Inflammatory macrophage (primary cell): ENCODE measurements around the gene MBD6.
"Not testable (repeated sequence)": the region's sequence is repeated elsewhere in the genome, so short reads cannot be mapped to it uniquely, and the experiment has no call there.

Source experiments
- DNase-seq, 2 donors: peaks; one replicate each; pipeline ENCODE4 v3.0.0-alpha.2; 2020 to 2022

Gene MBD6

GRCh38 chr12:57488402-57489156 lies 34.0 kb upstream of the MBD6 start:
- DNase-seq = no peak

GRCh38 chr12:57489157-57489641 lies 33.4 kb upstream of the MBD6 start:
- DNase-seq = no peak

DNA sequence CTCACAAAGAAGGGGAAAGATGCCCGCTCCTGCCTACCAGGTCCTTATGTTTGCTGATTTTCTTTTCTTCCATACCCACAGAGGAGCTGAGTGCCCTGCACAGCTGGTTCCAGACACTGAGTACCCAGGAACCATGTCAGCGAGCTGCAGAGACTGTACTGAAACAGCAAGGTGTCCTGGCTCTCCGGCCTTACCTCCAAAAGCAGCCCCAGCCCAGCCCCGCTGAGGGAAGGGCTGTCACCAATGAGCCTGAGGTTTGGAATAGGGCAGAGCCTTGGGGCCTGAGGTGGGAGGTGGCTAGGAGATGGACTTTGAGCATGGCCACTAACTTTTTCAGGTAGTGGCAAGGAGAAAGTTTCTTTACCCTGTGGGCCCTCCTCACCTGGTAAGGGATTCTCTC lies 32.5 kb upstream of the MBD6 start:
- no peak for DNase-seq

DNA sequence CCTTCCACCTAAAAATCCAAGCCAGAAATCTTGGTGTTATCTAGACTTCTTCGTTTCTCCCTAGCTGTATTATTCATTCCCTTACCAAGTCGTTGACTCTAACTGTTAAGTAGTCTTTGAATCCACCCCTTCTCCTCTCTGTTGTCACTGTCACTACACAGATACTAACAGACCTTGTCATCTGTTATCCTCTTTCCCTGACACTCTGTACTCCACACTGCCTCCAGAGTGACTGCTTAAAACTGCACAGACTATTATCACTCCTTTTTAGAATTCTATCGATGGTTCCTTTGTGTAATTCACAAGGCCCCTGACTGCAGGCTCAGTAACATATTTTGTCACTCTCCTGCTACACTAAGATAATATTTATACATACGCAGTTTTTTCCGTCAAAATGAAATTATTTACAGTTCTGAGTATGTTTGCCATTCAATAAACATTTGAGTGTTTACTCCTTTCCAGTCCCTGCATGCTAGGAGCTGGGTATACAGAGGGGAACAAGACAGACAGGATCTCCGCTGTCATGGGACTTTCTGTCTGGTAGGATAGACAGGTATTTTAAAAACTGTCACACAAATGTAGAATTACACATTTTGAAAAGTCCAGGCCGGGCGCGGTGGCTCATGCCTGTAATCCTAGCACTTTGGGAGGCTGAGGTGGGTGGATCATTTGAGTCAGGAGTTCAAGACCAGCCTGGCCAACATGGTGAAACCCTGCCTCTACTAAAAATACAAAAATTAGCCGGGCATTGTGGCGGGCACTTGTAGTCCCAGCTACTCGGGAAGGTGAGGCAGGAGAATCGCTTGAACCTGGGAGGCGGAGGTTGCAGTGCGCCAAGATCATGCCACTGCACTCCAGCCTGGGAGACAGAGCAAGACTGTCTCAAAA lies 31.0 kb upstream of the MBD6 start:
- no peak for DNase-seq

GRCh38 chr12:57495051-57495701 lies 27.4 kb upstream of the MBD6 start:
- DNase-seq = not testable (repeated sequence)

DNA sequence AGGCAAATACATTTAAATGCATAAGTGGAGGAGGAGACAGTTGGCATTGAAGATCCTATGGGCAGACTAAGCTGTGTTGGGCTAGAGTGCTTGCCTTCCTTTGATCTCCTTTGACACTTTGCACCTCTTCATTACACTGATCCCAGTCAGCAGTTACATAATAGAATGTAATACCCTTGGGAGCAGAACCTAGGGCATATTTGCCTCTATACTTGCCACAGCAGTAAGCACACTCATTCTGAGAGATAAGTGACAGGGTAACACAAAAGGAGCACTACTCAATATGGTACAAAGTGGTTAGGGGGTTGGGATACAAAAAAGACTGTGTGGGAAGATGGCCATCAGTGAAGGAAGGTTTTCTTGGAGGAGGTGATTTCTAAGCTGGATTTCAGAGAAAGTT lies 25.8 kb upstream of the MBD6 start:
- no peak for DNase-seq

- DNase-seq = no peak
Measured at GRCh38 chr12:57497223-57498131, 25.1 kb upstream of the MBD6 start.

- DNase-seq = no peak
Measured at GRCh38 chr12:57498132-57498502, 24.5 kb upstream of the MBD6 start.

DNA sequence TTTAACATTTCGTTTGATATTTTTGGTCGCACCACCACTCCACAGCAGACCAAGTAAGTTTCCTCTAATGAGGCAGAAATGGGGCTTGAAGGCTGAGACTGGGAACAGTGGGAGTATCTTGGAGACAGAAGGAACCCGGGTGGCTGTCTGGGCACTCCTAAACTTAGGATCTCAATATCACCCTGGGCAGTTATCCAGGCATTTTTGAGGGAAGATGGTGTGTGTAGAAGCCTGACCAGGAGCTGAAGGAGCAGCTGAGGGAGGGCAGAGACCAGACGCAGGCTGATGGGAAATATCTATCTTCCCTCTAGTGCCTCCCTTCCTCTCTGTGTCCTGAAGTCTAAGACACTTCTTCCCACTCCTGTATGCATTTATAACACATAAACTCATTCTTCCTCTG lies 24.1 kb upstream of the MBD6 start:
- no peak for DNase-seq

DNA sequence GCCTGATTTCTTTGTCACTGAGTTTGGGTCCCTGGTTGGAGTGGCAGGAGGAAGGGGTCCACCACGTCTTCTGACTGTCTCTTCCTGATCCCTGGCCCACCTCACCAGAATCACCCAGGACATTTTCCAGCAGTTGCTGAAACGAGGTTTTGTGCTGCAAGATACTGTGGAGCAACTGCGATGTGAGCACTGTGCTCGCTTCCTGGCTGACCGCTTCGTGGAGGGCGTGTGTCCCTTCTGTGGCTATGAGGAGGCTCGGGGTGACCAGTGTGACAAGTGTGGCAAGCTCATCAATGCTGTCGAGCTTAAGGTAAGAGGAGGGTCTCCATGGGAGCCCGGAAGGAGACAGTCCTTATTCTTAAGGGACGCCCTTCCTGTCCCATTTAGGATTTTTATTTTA lies 22.4 kb upstream of the MBD6 start:
- no peak for DNase-seq

GRCh38 chr12:57502311-57502969 lies 20.2 kb upstream of the MBD6 start:
- DNase-seq = not testable (repeated sequence)

GRCh38 chr12:57506541-57506940 lies 16.1 kb upstream of the MBD6 start:
- not testable (repeated sequence) for DNase-seq

- not testable (repeated sequence) for DNase-seq
Measured at GRCh38 chr12:57507796-57508195, 14.8 kb upstream of the MBD6 start.

- DNase-seq = no peak
Measured at GRCh38 chr12:57511161-57511560, 11.5 kb upstream of the MBD6 start.

- DNase-seq = no peak
Measured at GRCh38 chr12:57511588-57512325, 10.9 kb upstream of the MBD6 start.

DNA sequence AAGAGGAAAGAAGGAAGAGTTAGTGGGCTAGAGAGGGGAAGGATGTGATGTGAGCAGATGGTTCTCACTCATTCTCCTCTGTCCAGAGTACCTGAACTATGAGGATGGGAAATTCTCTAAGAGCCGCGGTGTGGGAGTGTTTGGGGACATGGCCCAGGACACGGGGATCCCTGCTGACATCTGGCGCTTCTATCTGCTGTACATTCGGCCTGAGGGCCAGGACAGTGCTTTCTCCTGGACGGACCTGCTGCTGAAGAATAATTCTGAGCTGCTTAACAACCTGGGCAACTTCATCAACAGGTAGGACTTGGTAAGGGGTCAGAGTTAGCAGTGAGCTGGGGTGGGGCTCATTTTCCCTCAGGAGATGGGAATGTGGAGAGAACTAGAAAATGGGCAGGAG lies 10.0 kb upstream of the MBD6 start:
- DNase-seq = no peak

DNA sequence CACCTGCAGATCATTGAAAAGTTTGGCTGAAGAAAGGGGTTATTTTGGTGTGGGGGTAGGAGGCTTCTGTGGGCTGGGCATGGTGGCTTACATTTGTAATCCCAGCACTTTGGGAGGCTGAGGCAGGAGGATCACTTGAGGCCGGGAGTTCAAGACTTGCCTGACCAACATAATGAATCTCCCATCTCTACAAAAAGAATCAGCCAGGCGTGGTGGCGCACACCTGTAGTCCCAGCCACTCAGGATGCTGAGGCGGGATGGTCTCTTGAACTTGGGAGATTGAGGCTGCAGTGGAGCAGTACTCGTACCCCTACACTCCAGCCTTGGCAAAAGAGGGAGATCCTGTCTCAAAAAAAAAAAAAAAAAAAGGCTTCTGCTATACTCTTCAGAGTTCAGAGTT lies 9.4 kb upstream of the MBD6 start:
- no peak for DNase-seq

DNA sequence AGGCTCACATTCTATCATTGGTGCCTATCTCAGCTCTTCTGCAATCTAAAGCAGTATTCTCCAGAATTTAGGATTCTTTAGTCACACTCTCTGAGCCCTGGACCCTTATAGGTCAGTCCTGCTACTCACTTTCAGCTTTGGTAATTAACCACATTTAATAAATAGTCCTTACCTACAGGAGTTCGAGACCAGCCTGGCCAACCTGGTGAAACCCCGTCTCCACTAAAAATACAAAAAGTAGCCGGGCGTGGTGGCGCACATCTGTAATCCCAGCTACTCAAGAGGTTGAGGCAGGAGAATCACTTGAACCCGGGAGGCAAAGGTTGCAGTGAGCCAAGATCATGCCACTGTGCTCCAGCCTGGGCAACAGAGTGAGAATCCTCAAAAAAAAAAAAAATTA lies 8.9 kb upstream of the MBD6 start:
- not testable (repeated sequence) for DNase-seq

DNA sequence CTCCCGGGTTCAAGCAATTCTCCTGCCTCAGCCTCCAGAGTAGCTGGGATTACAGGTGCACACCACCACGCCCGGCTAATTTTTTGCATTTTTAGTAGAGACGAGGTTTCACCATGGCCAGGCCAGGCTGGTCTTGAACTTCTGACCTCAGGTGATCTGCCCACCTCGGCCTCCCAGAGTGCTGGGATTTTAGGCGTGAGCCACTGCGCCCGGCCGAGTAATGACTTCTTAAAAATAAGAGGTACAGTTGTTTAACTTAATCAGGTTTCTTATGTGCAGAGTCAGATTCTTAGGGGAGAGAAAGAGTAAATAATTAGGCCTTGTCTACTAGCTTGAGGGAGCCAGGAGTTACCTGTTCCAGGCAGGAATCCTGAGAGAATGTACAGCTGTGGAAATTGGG lies 8.4 kb upstream of the MBD6 start:
- not testable (repeated sequence) for DNase-seq

DNA sequence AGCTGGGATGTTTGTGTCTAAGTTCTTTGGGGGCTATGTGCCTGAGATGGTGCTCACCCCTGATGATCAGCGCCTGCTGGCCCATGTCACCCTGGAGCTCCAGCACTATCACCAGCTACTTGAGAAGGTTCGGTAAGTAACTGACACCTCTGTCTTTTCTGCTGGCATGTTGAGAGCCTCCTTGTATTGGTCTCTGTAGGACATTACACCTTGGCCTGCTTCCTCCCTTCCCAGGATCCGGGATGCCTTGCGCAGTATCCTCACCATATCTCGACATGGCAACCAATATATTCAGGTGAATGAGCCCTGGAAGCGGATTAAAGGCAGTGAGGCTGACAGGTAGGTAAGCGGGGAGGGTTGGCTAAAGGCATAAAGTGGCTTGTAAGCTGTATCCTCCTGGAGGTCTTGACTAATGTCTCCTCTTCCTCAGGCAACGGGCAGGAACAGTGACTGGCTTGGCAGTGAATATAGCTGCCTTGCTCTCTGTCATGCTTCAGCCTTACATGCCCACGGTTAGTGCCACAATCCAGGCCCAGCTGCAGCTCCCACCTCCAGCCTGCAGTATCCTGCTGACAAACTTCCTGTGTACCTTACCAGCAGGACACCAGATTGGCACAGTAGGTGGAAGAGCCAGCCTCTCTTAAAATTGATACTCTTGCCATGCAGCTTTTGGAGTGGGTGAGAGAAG lies 7.8 kb upstream of the MBD6 start:
- no peak for DNase-seq
